Uterus (tissue), 4 donors: ENCODE measurements around the gene OPCML. TPM values are rescaled to one million over a fixed set of nuclear protein-coding genes. Genes with fewer than 3 reads are reported as not detected.
A peak's percentile ranks its signal among the peaks of the same experiment; 100 is the strongest.

Experiments
- DNase-seq, 2 donors: peaks; one replicate each; pipeline ENCODE4 v3.0.0-alpha.2; 2019 to 2020
- H3K27ac ChIP-seq, 2 donors: fragments of 200-600 bp; sonication (generic); 1 replicate in 1 of 2; 2 replicates in 1 of 2; pipeline ENCODE4 v1.5.1; 2016 to 2018
- H3K27me3 ChIP-seq, 2 donors: fragments of 200-600 bp; sonication (generic); one replicate each; pipeline ENCODE4 v1.5.1; 2018 to 2019; ENCODE audit warnings: control low read depth in 1 of 2
- H3K36me3 ChIP-seq, 2 donors: fragments of 200-600 bp; sonication (generic); one replicate each; pipeline ENCODE4 v1.5.1; 2019; ENCODE audit warnings: control low read depth in 1 of 2
- H3K4me1 ChIP-seq, 2 donors: fragments of 200-600 bp; sonication (generic); one replicate each; pipeline ENCODE4 v1.5.1; 2018 to 2019; ENCODE audit warnings: control low read depth in 1 of 2
- H3K4me3 ChIP-seq, 2 donors: fragments of 200-600 bp; sonication (generic); 1 replicate in 1 of 2; 2 replicates in 1 of 2; pipeline ENCODE4 v1.5.1; 2018 to 2019; ENCODE audit warnings: mild to moderate bottlenecking in 1 of 2
- H3K9me3 ChIP-seq, 2 donors: fragments of 200-600 bp; sonication (generic); one replicate each; pipeline ENCODE4 v1.5.1; 2019; ENCODE audit warnings: control low read depth in 1 of 2
- POLR2A ChIP-seq, 2 donors: fragments of 450-650 bp; IDR thresholded peaks; one replicate each; pipeline ENCODE4 v1.6.1; 2016; ENCODE audit warnings: antibody characterized with exemption in 2 of 2, mild to moderate bottlenecking in 1 of 2, moderate library complexity in 1 of 2
- intact Hi-C: fragments of 100-400 bp; cut with DNase I; formaldehyde crosslinking; loops from one replicate; pipeline ENCODE4 v1.15.1; 2023; ENCODE audit warnings: low total_unique reads
- total RNA-seq, 4 donors: library from RNA; depleted of rRNA in 3 of 4; stranded (reverse); fragments of >200 nt in 3 of 4; gene quantifications; one replicate each; pipeline versions ENCODE4 v1.1.0 to v1.2.4, GENCODE V29; 2014 to 2023
- TF ChIP-seq, protein P1 (sequence below), 4 experiments: fragments of 200-600 bp in 2 of 4; fragments of 450-650 bp in 2 of 4; sonication (generic) in 2 of 4; IDR thresholded peaks; one replicate each; pipeline ENCODE4 v1.5.1; 2016 to 2019; ENCODE audit warnings: antibody characterized with exemption in 4 of 4, mild to moderate bottlenecking in 2 of 4, moderate library complexity in 1 of 4
- donor health status: DM: yes; HTN: yes; CAD: no.

OPCML gene
- total RNA-seq, 4 donors from 2014 or later, result under 0.01 to 3.9 (median 1.7) TPM

DNA sequence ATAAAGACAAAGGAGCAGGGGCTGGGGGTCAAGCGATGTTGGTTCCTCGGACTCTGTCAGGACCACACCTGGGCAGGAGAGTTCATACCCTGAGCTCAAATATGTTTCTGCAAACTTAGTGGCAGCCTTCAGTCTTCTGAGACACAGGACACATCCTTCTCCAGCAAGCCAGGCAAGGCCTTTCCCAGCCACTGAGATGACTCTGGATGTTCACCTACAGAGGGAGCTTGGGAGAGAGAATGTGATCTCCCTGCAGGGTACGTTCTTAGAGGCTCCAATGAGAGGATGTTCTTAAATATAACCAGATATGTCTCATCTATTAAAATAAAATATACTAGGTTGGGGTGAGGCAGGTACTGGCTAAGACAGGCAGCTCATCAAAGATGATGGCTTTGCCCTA, 461.5 kb downstream of the OPCML start:
- H3K36me3 ChIP-seq, result no peaks in the 10 kb centered on the region
- intact Hi-C loops, result no loop called here
- TF ChIP-seq, protein P1, sequence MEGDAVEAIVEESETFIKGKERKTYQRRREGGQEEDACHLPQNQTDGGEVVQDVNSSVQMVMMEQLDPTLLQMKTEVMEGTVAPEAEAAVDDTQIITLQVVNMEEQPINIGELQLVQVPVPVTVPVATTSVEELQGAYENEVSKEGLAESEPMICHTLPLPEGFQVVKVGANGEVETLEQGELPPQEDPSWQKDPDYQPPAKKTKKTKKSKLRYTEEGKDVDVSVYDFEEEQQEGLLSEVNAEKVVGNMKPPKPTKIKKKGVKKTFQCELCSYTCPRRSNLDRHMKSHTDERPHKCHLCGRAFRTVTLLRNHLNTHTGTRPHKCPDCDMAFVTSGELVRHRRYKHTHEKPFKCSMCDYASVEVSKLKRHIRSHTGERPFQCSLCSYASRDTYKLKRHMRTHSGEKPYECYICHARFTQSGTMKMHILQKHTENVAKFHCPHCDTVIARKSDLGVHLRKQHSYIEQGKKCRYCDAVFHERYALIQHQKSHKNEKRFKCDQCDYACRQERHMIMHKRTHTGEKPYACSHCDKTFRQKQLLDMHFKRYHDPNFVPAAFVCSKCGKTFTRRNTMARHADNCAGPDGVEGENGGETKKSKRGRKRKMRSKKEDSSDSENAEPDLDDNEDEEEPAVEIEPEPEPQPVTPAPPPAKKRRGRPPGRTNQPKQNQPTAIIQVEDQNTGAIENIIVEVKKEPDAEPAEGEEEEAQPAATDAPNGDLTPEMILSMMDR (IDR thresholded peaks at IDR 0.05), result no peak
- H3K27ac ChIP-seq, result no peak overlapping the region
- no peaks in the 10 kb centered on the region for H3K4me1 ChIP-seq
- H3K4me3 ChIP-seq, result no peak overlapping the region
- no peaks in the 10 kb centered on the region for H3K9me3 ChIP-seq
- DNase-seq, result no peak
- no peaks in the 10 kb centered on the region for H3K27me3 ChIP-seq

DNA sequence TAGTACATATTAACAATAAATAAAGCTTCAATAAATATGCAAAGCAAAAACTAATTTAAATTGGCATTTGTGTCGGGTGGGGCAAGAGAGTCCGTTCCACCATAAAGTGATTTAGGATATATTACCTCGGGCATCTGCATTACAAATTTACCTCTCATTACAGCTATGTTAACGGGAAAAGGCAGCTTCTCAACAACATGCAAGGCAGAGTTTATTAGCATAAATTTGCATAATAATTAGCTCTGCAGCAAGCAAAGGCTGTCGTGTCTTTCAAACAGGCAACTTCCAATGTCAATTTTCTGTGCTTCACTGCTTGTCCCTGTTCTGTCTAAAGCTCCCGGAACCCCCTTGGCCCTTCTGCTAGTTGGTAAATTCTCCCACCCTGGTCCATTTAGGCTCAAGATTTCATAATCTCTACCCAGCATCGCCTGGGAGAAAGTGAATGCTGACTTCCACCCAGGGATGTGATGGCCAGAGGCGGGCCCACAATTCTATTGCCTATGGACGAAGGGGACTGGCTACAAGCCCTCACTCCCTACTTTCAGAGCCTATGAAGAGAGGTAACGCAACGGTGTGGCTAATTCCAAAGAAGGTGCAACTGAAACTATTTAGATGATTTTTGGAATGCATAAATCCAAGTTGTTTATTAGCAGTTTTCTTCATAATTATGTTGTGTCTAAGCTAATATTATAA, 462.1 kb downstream of the OPCML start:
- H3K4me1 ChIP-seq, result no peaks in the 10 kb centered on the region
- intact Hi-C loops, result no loop called here
- no peak overlapping the region for H3K27ac ChIP-seq
- no peaks in the 10 kb centered on the region for H3K36me3 ChIP-seq
- no peak for DNase-seq
- H3K9me3 ChIP-seq, result no peaks in the 10 kb centered on the region
- no peaks in the 10 kb centered on the region for H3K27me3 ChIP-seq
- no peak overlapping the region for H3K4me3 ChIP-seq
- TF ChIP-seq POLR2A (IDR thresholded peaks at IDR 0.05), result no peak
- TF ChIP-seq, protein P1 (IDR thresholded peaks at IDR 0.05), result no peak

DNA sequence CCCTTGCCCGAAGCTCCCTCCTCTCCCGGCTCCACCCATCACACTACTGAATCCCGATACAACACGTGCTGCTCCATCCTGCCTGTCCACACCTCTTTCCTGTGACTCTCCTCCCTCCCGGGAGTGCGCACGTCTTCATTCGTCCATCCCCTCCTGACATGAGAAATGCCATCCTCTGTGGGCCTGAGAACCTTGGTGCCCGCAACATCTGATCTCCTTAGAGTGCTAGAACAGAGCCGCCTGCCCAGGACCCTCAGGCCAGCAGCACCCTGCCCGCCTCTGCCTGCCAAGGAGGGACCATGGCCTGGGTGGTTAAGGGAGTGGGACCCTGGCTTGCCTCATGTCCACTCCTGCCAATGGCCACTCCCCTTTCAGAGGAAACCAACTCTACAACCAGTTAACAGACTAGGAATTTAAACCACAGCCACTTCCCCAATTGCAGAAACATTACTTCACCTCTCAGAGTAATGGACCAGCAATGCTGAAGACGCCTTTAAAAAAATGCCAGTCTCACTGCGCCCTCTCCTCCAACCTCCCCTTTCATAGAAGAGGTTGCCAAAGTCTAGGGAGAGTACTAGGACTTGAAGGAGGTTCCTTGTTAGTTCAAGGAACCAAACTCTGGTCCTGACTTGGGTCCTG, 466.3 kb downstream of the OPCML start:
- Histone ChIP-seq H3K27me3 (no peaks in the 10 kb centered on the region), H3K4me1 (no peaks in the 10 kb centered on the region), H3K36me3 (no peaks in the 10 kb centered on the region), H3K27ac (no peak overlapping the region), H3K4me3 (no peak overlapping the region), H3K9me3 (no peaks in the 10 kb centered on the region)
- intact Hi-C loops, result no loop called here
- no peak for TF ChIP-seq POLR2A (IDR thresholded peaks at IDR 0.05)
- TF ChIP-seq, protein P1 (IDR thresholded peaks at IDR 0.05), result no peak
- no peak for DNase-seq

DNA sequence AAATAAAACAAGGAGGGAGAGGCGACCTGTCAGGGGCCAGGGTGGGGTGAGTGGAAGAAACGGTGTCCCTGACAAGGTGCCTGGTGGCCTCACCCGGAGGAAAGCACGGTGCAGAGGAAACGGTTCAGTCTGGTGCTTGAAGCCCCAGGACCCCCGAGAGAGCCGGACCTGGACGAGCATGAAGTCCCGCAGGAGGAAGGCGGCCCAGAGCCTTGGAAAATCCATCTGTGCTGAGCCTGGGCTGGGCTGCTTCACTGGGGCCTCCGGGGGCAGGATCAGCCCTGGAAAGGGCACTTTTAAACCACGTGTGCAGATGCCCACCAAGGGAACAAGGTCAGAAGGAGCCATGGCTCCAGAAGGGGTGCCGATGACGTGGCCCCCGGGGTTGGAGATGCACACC, 467.3 kb downstream of the OPCML start:
- H3K9me3 ChIP-seq, result no peaks in the 10 kb centered on the region
- H3K27ac ChIP-seq, result no peak overlapping the region
- H3K4me3 ChIP-seq, result peak overlapping the region in 1 of 2 donors; percentile 49
- DNase-seq, result no peak
- H3K4me1 ChIP-seq, result no peaks in the 10 kb centered on the region
- H3K27me3 ChIP-seq, result no peaks in the 10 kb centered on the region
- H3K36me3 ChIP-seq, result no peaks in the 10 kb centered on the region
- no peak for TF ChIP-seq POLR2A (IDR thresholded peaks at IDR 0.05)
- TF ChIP-seq, protein P1 (IDR thresholded peaks at IDR 0.05), result no peak
- intact Hi-C loops, result no loop called here

DNA sequence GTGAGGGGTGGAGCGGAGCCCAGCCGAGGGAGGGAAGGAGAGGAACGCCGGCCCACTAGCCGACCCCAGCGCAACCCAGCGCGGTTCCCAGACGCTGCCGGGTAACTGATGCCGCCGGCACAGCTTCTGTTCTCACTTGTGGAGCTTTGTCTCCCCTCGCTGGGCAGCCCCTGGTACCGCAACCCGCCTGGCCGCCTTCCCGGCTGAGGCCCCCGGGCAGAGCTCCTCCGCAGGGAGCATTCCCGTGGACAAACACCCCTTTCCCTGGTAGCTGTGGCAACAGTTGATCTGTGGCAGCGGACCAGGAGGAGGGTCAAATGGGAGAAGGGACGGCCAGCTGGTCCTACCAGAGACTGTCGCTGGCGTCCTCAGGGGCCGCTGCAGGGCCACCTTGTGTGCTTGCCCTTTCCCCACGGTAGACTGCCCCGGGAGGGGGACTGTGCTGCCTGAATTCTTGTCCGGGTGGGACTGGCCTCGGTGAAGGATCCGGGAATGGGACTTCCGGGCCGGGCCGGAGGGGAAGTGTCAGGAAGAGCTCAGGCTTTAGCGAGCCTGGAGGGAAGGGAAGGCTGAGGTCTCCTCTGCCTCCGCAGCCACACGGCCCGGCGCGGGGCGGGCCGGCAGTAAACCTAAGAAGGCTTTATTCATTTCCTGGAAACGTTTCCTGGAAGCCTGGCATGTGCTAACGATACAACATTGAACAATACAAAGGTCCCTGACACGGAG, 468.0 kb downstream of the OPCML start:
- Histone ChIP-seq H3K4me1 (no peaks in the 10 kb centered on the region), H3K9me3 (no peaks in the 10 kb centered on the region), H3K36me3 (no peaks in the 10 kb centered on the region), H3K27me3 (no peaks in the 10 kb centered on the region), H3K4me3 (peak overlapping the region; percentile 35 to 49), H3K27ac (peak overlapping the region in 1 of 2 donors; percentile 61)
- DNase-seq, result peak; percentile 31 to 46
- intact Hi-C loops, result no loop called here
- TF ChIP-seq, protein P1 (IDR thresholded peaks at IDR 0.05), result peak; percentile 30 to 68 (median 50)
- no peak for TF ChIP-seq POLR2A (IDR thresholded peaks at IDR 0.05)
